OCI-LY3 (cell line): ENCODE data around the gene MSN.

ENCODE experiments used
- H2AFZ ChIP-seq: fragments of 200-600, 300-600 bp; shearing (Covaris generic); 2 replicates; pipeline ENCODE4 v1.6.0; 2014; ENCODE audit warnings: antibody characterized with exemption, low read depth, low read length
- H3K27ac ChIP-seq: fragments of 200-600, 300-600 bp; sonication (generic); 2 replicates; pipeline ENCODE4 v1.5.1; 2014; ENCODE audit warnings: mild to moderate bottlenecking, low read length, moderate library complexity, mixed read lengths
- H3K27me3 ChIP-seq: fragments of 200-600, 300-600 bp; sonication (generic); 2 replicates; pipeline ENCODE4 v1.6.1; 2014; ENCODE audit warnings: low read depth, low read length, mixed read lengths
- H3K36me3 ChIP-seq: fragments of 200-600, 300-600 bp; sonication (generic); replicated peaks from 2 replicates; pipeline ENCODE3; 2014; ENCODE audit warnings: low read depth, low read length, mixed read lengths
- H3K4me1 ChIP-seq: fragments of 300-600, 200-600 bp; sonication (generic); 2 replicates; pipeline ENCODE4 v1.6.1; 2014; ENCODE audit warnings: low read length, mixed read lengths
- H3K4me2 ChIP-seq: fragments of 200-600, 300-600 bp; sonication (generic); 2 replicates; pipeline ENCODE4 v1.6.1; 2014; ENCODE audit warnings: low read length, mixed read lengths
- H3K4me3 ChIP-seq: fragments of 300-600, 200-600 bp; sonication (generic); 2 replicates; pipeline ENCODE4 v1.5.1; 2014; ENCODE audit warnings: antibody characterized with exemption, mild to moderate bottlenecking, low read length, moderate library complexity
- H3K79me2 ChIP-seq: fragments of 300-600, 200-600 bp; shearing (Covaris generic); 2 replicates; pipeline ENCODE4 v1.6.1; 2014; ENCODE audit warnings: mild to moderate bottlenecking, low read length, mixed read lengths
- H3K9ac ChIP-seq: fragments of 300-600, 200-600 bp; shearing (Covaris generic); 2 replicates; pipeline ENCODE4 v1.6.0; 2014; ENCODE audit warnings: mild to moderate bottlenecking, low read length, moderate library complexity
- H3K9me3 ChIP-seq: fragments of 200-600, 300-600 bp; shearing (Covaris generic); 2 replicates; pipeline ENCODE4 v1.6.1; 2014; ENCODE audit warnings: low read length, mixed read lengths; ENCODE audit not compliant: insufficient read depth
- H4K20me1 ChIP-seq: fragments of 200-600, 300-600 bp; sonication (generic); 2 replicates; pipeline ENCODE4 v1.6.1; 2016; ENCODE audit warnings: low read length, mixed read lengths; ENCODE audit not compliant: insufficient read depth
- EZH2phosphoT487 ChIP-seq: fragments of 200-600 bp; shearing (Covaris generic); IDR thresholded peaks from 2 replicates; pipeline ENCODE4 v1.6.1; 2018; ENCODE audit warnings: antibody characterized with exemption, mixed run types, low read depth
- TF ChIP-seq, protein P1 (sequence below): fragments of 200-600, 300-600 bp; sonication (generic); IDR thresholded peaks from 2 replicates; pipeline ENCODE4 v1.5.1; 2014; ENCODE audit warnings: antibody characterized with exemption, low read length, low read depth

The MSN gene

DNA sequence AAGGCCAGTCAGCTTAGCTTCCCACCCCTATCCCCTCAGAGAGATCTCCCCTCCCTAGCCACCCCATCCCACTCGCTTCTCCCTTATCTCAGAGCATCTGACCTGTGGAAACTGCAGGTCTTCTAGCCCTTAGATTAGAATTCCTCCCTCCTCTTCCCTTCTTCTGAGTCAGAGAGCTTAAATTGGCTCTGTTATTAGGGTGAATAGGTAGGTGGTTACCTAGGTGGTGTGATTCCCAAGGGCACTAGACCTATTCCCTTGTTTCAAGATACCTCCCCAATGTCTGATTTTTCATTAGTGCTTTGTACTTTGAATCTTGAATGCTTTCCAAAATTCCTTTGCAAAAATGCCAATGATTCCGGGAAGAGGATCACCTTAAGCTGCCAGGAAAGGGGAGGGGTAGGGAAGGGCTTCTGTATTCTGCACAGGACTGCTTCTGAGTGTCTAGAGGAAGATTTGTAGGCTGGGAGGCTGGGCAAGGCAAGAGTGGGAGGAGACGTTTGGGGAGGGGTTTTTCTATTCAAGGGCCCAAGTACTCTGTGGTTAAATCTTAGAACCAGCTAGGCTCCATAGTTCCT is 24.5 kb upstream of the MSN start:
- H2AFZ ChIP-seq = no peak overlapping the region
- H3K27me3 ChIP-seq = no peaks in the 10 kb centered on the region
- no peaks in the 10 kb centered on the region for H3K79me2 ChIP-seq
- no peak for TF ChIP-seq EZH2phosphoT487
- TF ChIP-seq, protein P1, sequence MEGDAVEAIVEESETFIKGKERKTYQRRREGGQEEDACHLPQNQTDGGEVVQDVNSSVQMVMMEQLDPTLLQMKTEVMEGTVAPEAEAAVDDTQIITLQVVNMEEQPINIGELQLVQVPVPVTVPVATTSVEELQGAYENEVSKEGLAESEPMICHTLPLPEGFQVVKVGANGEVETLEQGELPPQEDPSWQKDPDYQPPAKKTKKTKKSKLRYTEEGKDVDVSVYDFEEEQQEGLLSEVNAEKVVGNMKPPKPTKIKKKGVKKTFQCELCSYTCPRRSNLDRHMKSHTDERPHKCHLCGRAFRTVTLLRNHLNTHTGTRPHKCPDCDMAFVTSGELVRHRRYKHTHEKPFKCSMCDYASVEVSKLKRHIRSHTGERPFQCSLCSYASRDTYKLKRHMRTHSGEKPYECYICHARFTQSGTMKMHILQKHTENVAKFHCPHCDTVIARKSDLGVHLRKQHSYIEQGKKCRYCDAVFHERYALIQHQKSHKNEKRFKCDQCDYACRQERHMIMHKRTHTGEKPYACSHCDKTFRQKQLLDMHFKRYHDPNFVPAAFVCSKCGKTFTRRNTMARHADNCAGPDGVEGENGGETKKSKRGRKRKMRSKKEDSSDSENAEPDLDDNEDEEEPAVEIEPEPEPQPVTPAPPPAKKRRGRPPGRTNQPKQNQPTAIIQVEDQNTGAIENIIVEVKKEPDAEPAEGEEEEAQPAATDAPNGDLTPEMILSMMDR = no peak
- no peak overlapping the region for H3K4me2 ChIP-seq
- H3K9ac ChIP-seq = no peak overlapping the region
- no peaks in the 10 kb centered on the region for H3K9me3 ChIP-seq
- H3K27ac ChIP-seq = no peak overlapping the region
- H3K36me3 ChIP-seq = no peaks in the 10 kb centered on the region
- no peaks in the 10 kb centered on the region for H3K4me1 ChIP-seq
- H4K20me1 ChIP-seq = no peaks in the 10 kb centered on the region
- no peak overlapping the region for H3K4me3 ChIP-seq

GRCh38 chrX:65643531-65644052 is 23.9 kb upstream of the MSN start:
- no peaks in the 10 kb centered on the region for H3K9me3 ChIP-seq
- no peaks in the 10 kb centered on the region for H3K79me2 ChIP-seq
- no peak overlapping the region for H3K27ac ChIP-seq
- H3K4me3 ChIP-seq = no peak overlapping the region
- TF ChIP-seq, protein P1 = no peak
- no peak for TF ChIP-seq EZH2phosphoT487
- H4K20me1 ChIP-seq = no peaks in the 10 kb centered on the region
- no peak overlapping the region for H3K4me2 ChIP-seq
- H3K4me1 ChIP-seq = no peaks in the 10 kb centered on the region
- no peaks in the 10 kb centered on the region for H3K36me3 ChIP-seq
- H2AFZ ChIP-seq = no peak overlapping the region
- no peaks in the 10 kb centered on the region for H3K27me3 ChIP-seq
- no peak overlapping the region for H3K9ac ChIP-seq

DNA sequence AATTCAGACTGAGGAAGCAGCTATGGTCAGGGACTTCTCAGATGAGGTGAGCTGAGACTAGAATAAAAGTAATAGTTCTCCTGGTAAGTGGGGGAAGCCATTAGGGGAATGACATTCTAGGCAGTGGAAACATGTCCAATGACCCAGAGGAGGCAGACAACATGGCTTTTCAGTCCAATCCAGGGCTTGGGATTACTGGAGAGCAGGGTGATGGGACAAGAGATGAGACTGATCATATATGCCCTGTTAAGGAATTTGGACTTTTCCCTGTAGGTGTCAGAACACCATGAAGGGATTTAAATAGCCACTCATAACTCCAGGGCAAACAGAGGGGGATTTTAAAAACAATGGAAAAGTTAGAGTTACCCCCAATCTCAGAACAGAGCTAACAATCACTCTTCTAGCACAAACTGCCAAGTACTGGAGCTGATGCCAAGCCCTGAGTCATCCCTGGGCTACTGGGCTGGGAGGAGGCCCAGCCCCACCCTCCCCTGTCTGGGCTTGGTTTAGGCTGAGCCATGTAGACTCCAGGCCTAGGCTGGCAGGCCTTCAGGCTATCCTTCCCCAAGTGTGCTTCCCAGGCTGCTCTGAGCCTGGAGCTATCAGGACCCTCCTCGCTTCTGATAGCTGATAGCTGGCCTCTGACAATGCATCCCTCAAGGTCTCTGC is 22.7 kb upstream of the MSN start:
- Histone ChIP-seq H2AFZ (no peak overlapping the region), H3K27me3 (no peaks in the 10 kb centered on the region), H3K79me2 (no peaks in the 10 kb centered on the region), H3K4me1 (no peaks in the 10 kb centered on the region), H4K20me1 (no peaks in the 10 kb centered on the region), H3K27ac (no peak overlapping the region), H3K36me3 (no peaks in the 10 kb centered on the region), H3K4me2 (no peak overlapping the region), H3K9ac (no peak overlapping the region), H3K9me3 (no peaks in the 10 kb centered on the region), H3K4me3 (no peak overlapping the region)
- TF ChIP-seq, protein P1 = no peak
- TF ChIP-seq EZH2phosphoT487 = no peak

DNA sequence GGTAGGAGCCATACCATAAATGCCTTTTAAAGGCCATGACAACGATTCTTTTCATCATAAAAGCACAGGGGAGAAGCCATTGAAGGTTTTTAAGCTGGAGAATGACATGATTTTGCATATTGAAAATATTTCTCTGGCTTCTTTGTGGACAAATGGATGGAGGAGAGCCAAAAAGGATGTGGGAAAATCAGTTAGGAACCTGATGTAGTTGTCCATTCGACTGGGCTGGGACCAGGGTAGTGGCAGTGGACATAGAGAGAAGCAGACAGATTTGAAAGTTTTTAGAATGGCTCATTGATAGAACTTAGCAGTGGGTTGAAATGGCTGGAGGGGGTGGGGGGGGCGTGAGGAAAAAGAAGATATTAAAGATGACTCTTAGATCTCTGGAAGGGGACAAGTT is 19.7 kb upstream of the MSN start:
- H3K36me3 ChIP-seq = no peaks in the 10 kb centered on the region

More for the DNA sequence above, 19.7 kb upstream of the MSN start:
- Histone ChIP-seq H3K9ac (no peak overlapping the region), H3K9me3 (no peaks in the 10 kb centered on the region), H4K20me1 (no peaks in the 10 kb centered on the region), H3K4me1 (no peaks in the 10 kb centered on the region), H3K4me3 (no peak overlapping the region), H3K27ac (no peak overlapping the region), H3K4me2 (no peak overlapping the region), H2AFZ (no peak overlapping the region), H3K27me3 (no peaks in the 10 kb centered on the region), H3K79me2 (no peaks in the 10 kb centered on the region)
- TF ChIP-seq EZH2phosphoT487 = no peak
- TF ChIP-seq, protein P1 = no peak
